Anterior cingulate cortex (tissue), 58 donors: ENCODE data around the gene CENPO.

Source experiments
- DNase-seq, 58 donors: peaks; one replicate each; lab custom pipeline; 2025; lab: John Stamatoyannopoulos, UW

CENPO gene

DNA sequence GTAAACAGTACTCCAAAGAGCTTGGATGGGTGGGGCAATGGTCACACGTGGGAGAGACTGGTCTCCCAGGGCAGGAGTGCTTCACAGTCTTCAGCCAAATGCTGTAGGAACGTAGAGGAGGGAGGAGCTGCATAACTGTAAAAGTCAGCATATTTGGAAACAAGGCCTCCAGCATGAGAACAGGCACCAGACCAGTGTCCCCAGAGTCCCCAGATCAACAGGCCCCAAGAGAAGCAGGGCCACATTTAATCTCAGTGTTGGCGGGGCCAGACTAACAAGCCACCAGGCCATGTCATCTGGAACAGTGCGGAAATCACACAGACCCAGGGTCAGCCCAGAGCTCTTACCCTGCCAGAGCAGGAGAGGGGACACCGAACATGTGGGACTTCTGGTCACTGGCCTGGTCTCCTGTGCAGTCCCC, 63.6 kb downstream of the CENPO start:
- DNase-seq: no peak

DNA sequence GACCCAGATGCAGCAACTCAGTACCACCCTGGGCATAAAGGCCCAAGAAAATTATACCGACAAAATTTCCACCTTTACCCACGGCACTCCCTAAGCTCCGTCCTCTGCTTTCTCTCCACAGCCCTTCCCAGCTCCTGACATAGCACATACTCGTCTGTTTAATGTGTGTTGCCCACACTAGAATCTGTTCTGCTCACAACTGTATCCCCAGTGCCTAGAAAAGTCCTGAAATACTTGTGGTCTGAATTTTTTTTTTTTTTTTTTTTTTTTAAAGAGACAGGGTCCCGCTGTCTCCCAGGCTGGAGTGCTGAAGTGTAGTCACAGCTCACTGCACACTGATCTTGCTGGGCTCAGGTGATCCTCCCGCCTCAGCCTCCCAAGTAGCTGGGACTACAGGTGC, 64.5 kb downstream of the CENPO start:
- DNase-seq: no peak

DNA sequence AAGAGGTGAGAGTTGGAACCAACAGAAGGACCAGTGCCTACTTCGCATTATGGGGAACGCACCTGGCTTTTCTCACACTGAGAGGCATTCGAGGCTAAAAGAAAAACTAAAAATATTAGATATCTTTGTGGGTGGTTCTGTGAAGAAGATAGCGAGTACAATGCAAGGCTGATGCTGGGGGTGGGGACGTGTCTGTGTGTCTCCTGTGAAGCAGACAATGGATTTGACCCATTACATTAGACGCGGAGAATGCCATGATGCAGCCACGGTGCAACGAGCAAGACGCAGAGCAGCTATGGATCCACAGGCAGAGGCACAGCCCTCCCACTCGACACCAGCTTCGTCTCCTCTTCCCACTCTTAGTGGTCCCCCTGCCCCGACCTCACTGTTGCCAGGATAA, 65.8 kb downstream of the CENPO start:
- DNase-seq: peak in 1 of 58 donors; percentile 21

DNA sequence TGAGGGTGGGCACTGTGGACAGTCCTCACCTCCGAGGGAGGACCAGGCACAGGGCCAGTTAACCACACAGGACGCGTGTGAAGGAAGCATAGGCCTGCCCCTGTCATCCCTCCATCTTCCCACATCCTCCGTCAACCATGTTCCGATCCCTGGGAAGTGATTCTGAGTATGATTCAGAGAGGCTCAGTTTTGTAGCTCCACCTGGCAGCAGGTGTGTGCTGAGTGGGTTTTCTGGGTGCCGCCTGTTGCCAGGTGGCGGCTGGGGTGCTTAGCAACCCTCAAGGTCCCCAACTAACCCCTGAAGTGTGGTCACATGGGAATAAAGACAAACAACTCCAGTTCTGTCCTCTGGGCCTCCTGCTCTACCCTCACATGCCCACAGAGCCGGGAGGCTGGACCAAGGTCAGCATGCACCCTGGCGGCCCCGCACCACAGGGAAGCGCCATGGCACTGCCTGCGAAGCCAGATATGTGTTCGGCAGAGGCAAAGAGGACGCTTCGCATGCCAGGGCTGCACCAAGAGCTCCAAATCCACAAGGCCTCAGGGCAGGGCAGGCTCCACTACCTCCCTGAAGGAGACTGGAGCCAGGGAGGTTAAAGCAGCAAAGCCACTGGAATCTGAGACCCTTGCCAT, 66.9 kb downstream of the CENPO start:
- no peak for DNase-seq

- no peak for DNase-seq
These were observed 67.4 kb downstream of the CENPO start for GRCh38 chr2:24860631-24861030.

DNA sequence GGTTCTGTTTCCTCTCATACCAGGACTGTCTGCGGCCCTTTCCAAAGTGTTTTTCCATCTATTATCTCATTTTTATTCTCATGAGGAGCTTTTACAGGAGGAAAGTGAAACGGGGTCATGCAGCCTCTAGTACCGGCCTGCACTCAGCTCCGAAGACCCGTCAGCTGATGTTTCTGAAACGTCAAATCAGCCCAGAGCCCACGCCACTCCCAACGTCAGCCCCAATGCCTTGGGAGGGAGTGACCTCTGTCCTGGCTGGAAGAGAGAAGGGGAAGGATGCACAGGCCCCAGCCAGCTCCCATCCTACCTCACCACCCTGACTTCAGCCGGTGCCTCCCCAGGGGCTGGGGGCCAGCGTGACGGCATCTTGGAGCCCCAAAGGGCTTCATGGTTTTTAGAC, 68.3 kb downstream of the CENPO start:
- DNase-seq: no peak

- DNase-seq: no peak
These were observed 70.4 kb downstream of the CENPO start for GRCh38 chr2:24863641-24864040.

- no peak for DNase-seq
These were observed 73.7 kb downstream of the CENPO start for GRCh38 chr2:24866946-24867345.

GRCh38 chr2:24870440-24870839, 77.2 kb downstream of the CENPO start:
- no peak for DNase-seq

GRCh38 chr2:24870891-24871705, 77.9 kb downstream of the CENPO start:
- DNase-seq: no peak

GRCh38 chr2:24871852-24872333, 78.7 kb downstream of the CENPO start:
- peak in 1 of 58 donors; percentile 18 for DNase-seq
